ENCODE measurements around the gene CD2AP.

- TF ChIP-seq HMG20A (CRISPR knock-in tag; conservative IDR thresholded peaks at IDR 0.05), result no peak
- TF ChIP-seq NR2C2 (CRISPR knock-in tag; IDR thresholded peaks at IDR 0.05), result no peak
- no peak for TF ChIP-seq NR2C2 (tag; IDR thresholded peaks at IDR 0.05)
- no peak for TF ChIP-seq BRF1 (IDR thresholded peaks at IDR 0.05; ENCODE audit: borderline replicate concordance, extremely low read depth, insufficient read length)
Observed at GRCh38 chr6:47631797-47632196, 154.2 kb downstream of the CD2AP start.
